Esophagus squamous epithelium (tissue), 4 donors: ENCODE data around the gene TRIM27.

Experiments used
- CTCF ChIP-seq, 6 experiments: fragments of 450-650 bp in 4 of 6; fragments of 200-600 bp in 2 of 6; sonication (generic) in 2 of 6; IDR thresholded peaks; one replicate each; pipeline ENCODE4 v1.5.1; 2016 to 2019; ENCODE audit warnings: antibody characterized with exemption in 6 of 6, mild to moderate bottlenecking in 4 of 6, moderate library complexity in 4 of 6
- POLR2A ChIP-seq, 4 donors: fragments of 450-650 bp; IDR thresholded peaks; one replicate each; pipeline ENCODE4 v1.6.1; 2017; ENCODE audit warnings: antibody characterized with exemption in 4 of 4, mild to moderate bottlenecking in 4 of 4, moderate library complexity in 3 of 4

- TF ChIP-seq CTCF (IDR thresholded peaks at IDR 0.05), result no peak
- TF ChIP-seq POLR2A (IDR thresholded peaks at IDR 0.05), result no peak
These were observed 6.3 kb upstream of the TRIM27 start for GRCh38 chr6:28929887-28930620.
